Hippocampal formation (tissue), 2 donors: ENCODE data around the gene RUNX2.
"Not testable (repeated sequence)": the region's sequence is repeated elsewhere in the genome, so short reads cannot be mapped to it uniquely, and the experiment has no call there.

Experiments used
- DNase-seq, 2 donors: peaks; one replicate each; lab custom pipeline; 2025; lab: John Stamatoyannopoulos, UW

RUNX2 gene

DNA sequence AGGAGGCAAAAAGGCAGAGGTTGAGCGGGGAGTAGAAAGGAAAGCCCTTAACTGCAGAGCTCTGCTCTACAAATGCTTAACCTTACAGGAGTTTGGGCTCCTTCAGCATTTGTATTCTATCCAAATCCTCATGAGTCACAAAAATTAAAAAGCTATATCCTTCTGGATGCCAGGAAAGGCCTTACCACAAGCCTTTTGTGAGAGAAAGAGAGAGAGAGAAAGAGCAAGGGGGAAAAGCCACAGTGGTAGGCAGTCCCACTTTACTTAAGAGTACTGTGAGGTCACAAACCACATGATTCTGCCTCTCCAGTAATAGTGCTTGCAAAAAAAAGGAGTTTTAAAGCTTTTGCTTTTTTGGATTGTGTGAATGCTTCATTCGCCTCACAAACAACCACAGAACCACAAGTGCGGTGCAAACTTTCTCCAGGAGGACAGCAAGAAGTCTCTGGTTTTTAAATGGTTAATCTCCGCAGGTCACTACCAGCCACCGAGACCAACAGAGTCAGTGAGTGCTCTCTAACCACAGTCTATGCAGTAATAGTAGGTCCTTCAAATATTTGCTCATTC is at the start of gene RUNX2:
TSS of gene RUNX2 (plus strand) at position 375 of the 567 bp plus-strand sequence. CDS start 397 bp downstream, outside the sequence.
- no peak for DNase-seq

DNA sequence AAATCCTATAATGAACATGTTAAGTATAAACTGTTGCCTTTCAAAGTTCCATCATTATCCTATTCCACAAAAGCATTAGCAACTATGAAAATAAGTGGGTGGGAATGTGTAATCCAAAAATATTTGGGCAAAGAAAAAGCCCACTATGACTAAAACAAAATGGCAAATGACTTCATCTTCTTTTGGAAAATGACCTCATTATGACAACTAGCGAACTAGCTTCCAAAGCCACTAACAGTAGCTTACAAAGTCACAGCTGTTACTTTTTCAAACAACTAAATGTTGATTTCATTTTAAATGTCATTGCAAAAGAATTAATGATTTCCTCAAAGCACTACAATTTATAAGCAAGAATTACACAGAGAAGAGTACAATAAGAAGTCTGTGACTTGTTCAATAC is 49.8 kb upstream of the RUNX2 start:
- DNase-seq, result no peak

DNA sequence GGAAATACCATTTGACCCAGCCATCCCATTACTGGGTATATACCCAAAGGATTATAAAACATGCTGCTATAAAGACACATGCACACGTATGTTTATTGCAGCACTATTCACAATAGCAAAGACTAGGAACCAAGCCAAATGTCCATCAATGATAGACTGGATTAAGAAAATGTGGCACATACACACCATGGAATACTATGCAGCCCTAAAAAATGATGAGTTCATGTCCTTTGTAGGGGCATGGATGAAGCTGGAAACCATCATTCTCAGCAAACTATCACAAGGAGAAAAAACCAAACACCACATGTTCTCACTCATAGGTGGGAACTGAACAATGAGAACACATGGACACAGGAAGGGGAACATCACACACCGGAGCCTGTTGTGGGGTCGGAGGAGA is 41.4 kb upstream of the RUNX2 start:
- not testable (repeated sequence) for DNase-seq

DNA sequence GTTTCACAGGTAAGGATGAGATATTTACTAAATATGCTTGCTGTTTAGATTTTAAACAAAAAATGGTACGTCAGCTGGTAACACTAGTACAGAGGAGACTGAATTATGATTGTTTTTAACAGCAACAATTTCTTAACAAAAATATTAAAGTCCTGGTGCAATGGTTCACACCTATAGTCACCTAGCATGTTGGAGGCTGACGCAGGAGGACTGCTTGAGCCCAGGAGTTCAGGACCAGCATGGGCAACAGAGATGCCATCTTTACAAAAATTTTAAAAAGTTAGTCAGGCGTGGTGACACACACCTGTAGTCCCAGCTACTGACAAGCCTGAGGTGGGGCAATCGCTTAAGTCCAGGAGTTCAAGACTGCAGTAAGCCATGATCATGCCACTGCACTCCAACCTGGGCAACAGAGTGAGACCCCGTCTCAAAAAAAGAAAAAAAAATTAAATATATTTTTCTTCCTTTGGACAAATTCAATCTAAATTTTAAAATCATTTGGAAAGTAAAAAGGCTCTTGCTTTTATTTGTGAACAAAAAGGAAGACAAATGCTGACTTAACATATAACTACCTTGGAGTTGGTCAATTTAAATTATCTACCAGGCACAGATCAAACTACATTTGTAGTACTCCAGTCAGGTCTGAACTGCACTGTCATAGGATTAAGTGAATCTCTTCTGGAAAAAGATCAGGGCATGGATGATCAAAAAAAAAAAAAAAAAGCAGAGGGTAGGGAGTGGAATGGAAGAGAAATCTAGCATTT is 38.2 kb upstream of the RUNX2 start:
- DNase-seq, result no peak

GRCh38 chr6:45293306-45293705 is 34.8 kb upstream of the RUNX2 start:
- DNase-seq, result no peak

DNA sequence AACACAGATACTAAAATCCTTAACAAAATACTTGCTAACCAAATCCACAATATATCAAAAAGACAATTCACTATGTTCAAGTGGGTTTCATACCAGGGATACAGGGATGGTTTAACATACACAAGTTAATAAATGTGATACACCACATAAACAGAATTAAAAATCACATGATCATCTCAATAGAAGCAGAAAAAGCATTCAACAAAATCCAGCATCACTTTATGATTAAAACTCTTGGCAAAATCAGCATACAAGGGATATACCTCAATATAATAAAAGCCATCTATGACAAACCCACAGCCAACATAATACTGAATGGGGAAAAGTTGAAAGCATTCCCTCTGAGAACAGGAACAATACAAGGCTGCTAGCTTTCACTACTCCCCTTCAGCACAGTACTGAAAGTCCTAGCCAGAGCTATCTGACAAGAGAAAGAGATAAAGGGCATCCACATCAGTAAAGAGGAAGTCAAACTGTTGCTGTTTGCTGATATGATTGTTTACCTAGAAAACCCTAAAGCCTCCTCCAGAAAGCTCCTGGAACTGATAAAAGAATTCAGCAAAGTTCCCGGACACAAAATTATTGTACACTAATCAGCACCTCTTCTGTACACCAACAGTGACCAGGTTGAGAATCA is 33.9 kb upstream of the RUNX2 start:
- not testable (repeated sequence) for DNase-seq

DNA sequence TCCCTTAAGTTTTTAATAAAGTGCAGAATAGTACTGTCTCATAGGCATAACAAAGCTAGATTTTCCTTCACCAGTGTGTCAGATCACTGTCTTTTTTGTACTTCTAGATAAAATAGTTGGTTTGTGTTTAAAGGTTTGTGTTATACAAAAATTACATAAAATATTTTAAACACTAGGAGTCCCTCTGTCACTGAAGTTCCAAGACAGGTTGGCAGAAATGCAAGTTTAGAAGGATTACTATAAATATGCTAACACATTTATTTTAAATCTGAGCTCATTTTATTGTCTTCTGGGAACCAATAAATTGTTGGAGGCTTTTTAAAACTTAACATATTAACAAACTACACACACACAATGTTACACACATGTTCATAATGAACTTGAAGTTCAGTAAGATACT is 30.8 kb upstream of the RUNX2 start:
- DNase-seq, result no peak

DNA sequence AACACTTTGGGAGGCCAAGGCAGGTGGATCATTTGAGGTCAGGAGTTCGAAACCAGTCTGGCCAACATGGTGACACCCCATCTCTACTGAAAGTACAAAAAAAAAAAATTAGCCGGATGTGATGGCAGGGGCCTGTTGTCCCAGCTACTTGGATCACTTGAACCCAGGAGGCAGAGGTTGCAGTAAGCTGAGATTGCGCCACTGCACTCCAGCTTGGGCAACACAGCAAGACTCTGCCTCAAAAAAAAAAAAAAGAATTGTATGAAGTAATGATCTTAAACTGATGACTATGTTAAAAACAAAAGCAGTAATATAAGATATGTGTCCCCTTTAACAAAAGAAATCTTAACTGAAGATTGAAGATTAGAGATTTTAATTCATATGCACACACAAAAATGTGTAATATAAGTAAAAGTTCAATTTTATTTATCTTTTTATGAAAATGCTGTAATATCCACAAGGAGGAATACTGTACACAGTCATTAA is 29.0 kb upstream of the RUNX2 start:
- no peak for DNase-seq

- DNase-seq, result no peak
Measured at GRCh38 chr6:45300736-45301135, 27.4 kb upstream of the RUNX2 start.

- no peak for DNase-seq
Measured at GRCh38 chr6:45301348-45302142, 26.6 kb upstream of the RUNX2 start.

GRCh38 chr6:45302832-45303231 is 25.3 kb upstream of the RUNX2 start:
- no peak for DNase-seq

- no peak for DNase-seq
Measured at GRCh38 chr6:45305546-45305945, 22.6 kb upstream of the RUNX2 start.

- DNase-seq, result no peak
Measured at GRCh38 chr6:45310118-45310788, 17.9 kb upstream of the RUNX2 start.

DNA sequence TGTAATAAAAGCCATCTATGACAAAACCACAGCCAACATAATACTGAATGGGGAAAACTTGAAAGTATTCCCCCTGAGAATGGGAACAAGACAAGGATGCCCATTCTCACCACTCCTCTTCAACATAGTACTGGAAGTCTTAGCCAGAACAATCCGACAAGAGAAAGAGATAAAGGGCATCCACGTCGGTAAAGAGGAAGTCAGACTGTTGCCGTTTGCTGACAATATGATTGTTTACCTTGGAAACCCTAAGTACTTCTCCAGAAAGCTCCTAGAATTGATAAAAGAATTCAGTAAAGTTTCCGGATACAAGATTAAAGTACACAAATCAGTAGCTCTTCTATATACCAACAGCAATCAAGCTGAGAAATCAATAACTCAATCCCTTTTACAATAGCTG is 14.0 kb upstream of the RUNX2 start:
- DNase-seq, result no peak

GRCh38 chr6:45320349-45320748 is 7.8 kb upstream of the RUNX2 start:
- DNase-seq, result no peak

DNA sequence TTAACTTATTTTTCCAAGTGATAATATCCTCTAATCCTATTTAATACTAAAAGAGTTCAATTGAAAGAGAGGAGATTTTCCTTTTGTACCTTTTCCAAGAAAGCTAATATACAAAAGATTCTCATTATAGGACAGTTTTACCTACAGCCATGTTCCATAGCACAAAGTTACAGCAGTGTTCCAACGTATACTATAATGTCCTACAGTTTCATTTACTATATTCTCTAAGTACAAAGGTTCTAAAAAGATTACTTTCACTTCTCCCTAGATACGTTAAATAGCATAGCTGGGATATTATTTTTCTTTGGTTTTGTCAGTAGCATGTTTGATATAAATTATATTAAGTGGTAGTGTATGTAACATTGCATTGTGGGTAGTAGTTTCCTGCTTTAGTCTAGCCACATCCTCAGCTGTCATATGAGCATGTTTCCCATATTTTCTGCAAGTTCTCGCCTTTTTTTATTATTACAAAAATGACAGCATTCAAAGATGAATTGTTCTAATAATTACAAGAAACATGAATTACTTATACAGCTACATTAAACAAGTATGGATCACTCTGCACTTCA is 4.4 kb upstream of the RUNX2 start:
- no peak for DNase-seq

- no peak for DNase-seq
Measured at GRCh38 chr6:45326698-45327417, 1.3 kb upstream of the RUNX2 start.

GRCh38 chr6:45328523-45328922 is 393 bp downstream of the RUNX2 start:
- no peak for DNase-seq

DNA sequence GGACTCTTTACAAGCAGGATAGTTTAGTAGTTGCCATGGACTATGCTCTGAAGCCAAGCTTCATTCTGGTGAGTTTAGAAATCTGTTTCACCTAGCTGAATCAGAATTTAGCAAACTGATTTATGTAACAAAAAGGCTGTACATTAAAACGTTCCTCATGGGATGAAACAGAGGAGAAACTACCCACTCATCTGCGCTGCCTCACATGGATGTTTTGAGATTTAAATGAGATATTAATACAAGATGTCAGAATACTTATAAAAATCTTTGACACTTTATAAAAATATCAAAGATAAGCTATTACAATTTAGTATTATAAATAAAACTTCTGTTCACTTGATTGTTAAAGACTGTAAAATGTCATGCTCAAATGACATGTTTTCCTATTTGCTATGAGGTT is 16.8 kb downstream of the RUNX2 start:
- no peak for DNase-seq

DNA sequence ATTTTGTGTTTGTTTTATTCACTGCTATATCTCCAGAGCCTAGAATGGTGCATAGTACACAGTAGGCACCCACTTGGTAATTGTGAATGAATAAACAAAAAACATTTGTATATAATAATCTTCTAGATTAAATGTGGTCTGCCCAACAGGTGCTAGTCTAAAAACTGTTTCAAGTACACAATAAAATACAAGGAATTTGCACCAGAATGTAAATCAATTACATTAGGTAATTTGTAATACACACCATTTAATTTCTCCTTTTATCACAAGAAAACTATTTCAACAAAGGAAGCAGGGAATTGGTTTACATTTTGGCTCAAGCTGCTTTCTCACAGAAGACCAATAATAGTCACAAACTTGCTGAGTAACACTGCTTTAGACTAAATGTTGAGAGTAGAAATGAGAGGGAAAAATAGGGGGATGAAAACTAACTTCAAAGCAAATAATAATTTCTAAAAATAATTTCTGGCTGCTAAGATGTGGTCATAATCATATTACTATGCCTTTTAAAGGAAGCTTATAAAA is 22.1 kb downstream of the RUNX2 start:
- DNase-seq, result no peak
